Inferior parietal cortex (tissue), 1 donor: ENCODE measurements around the gene AMACR.
A peak's percentile ranks its signal among the peaks of the same experiment; 100 is the strongest.

ENCODE experiments used
- DNase-seq: peaks from one replicate; pipeline ENCODE4 v3.0.0-alpha.2; 2016; ENCODE audit errors: extremely low spot score

AMACR gene

GRCh38 chr5:34007201-34007620, 639 bp downstream of the AMACR start:
- DNase-seq, result peak; percentile 50

- DNase-seq, result no peak
These were observed 2.2 kb downstream of the AMACR start for GRCh38 chr5:34005681-34006080.

GRCh38 chr5:34005211-34005610, 2.6 kb downstream of the AMACR start:
- DNase-seq, result no peak

GRCh38 chr5:34003941-34004340, 3.9 kb downstream of the AMACR start:
- DNase-seq, result no peak

GRCh38 chr5:34002629-34003328, 5.1 kb downstream of the AMACR start:
- DNase-seq, result no peak

GRCh38 chr5:34001241-34001841, 6.5 kb downstream of the AMACR start:
- DNase-seq, result peak; percentile 57

- peak; percentile 8 for DNase-seq
These were observed 7.9 kb downstream of the AMACR start for GRCh38 chr5:33999978-34000377.

GRCh38 chr5:33997331-33997983, 10.4 kb downstream of the AMACR start:
- DNase-seq, result peak; percentile 83

- DNase-seq, result no peak
These were observed 12.0 kb downstream of the AMACR start for GRCh38 chr5:33995865-33996264.

- no peak for DNase-seq
These were observed 13.0 kb downstream of the AMACR start for GRCh38 chr5:33994845-33995244.

- no peak for DNase-seq
These were observed 15.0 kb downstream of the AMACR start for GRCh38 chr5:33992864-33993263.

GRCh38 chr5:33985447-33985846, 22.4 kb downstream of the AMACR start:
- no peak for DNase-seq

GRCh38 chr5:33984671-33985124, 23.2 kb downstream of the AMACR start, which contains the start of gene SLC45A2:
Gene SLC45A2, minus strand, starts transcription at chr5:33984693. Its CDS starts 110 bp downstream, at chr5:33984583.
- DNase-seq, result no peak

GRCh38 chr5:33984178-33984577, 23.7 kb downstream of the AMACR start:
- no peak for DNase-seq

GRCh38 chr5:33981408-33982162, 26.3 kb downstream of the AMACR start:
- no peak for DNase-seq

- DNase-seq, result no peak
These were observed 27.8 kb downstream of the AMACR start for GRCh38 chr5:33980030-33980429.

- DNase-seq, result no peak
These were observed 29.5 kb downstream of the AMACR start for GRCh38 chr5:33978306-33978705.

GRCh38 chr5:33976307-33976706, 31.5 kb downstream of the AMACR start:
- no peak for DNase-seq

- DNase-seq, result no peak
These were observed 32.0 kb downstream of the AMACR start for GRCh38 chr5:33975852-33976251.

- no peak for DNase-seq
These were observed 34.6 kb downstream of the AMACR start for GRCh38 chr5:33973271-33973670.

GRCh38 chr5:33969572-33970452, 38.0 kb downstream of the AMACR start:
- peak; percentile 32 for DNase-seq
